IPS-11a (cell line): Measurements from ENCODE around the gene FOXK2.

Experiments used
- H3K4me3 ChIP-seq: one replicate; pipeline ENCODE4 v1.5.1; 2013; ENCODE audit warnings: low read depth, low read length, control low read depth

FOXK2 gene

GRCh38 chr17:82587234-82588086, 67.9 kb downstream of the FOXK2 start:
- no peak overlapping the region for H3K4me3 ChIP-seq

GRCh38 chr17:82588266-82589175, 69.0 kb downstream of the FOXK2 start:
- H3K4me3 ChIP-seq: no peak overlapping the region

- H3K4me3 ChIP-seq: no peak overlapping the region
These were observed 70.3 kb downstream of the FOXK2 start for GRCh38 chr17:82589851-82590180.

GRCh38 chr17:82590216-82590615, 70.7 kb downstream of the FOXK2 start:
- no peak overlapping the region for H3K4me3 ChIP-seq

- no peak overlapping the region for H3K4me3 ChIP-seq
These were observed 71.5 kb downstream of the FOXK2 start for GRCh38 chr17:82590881-82591539.

- H3K4me3 ChIP-seq: no peak overlapping the region
These were observed 72.8 kb downstream of the FOXK2 start for GRCh38 chr17:82592289-82592766.

GRCh38 chr17:82592767-82593589, 73.4 kb downstream of the FOXK2 start:
- H3K4me3 ChIP-seq: no peak overlapping the region

GRCh38 chr17:82593590-82594087, 74.1 kb downstream of the FOXK2 start:
- no peak overlapping the region for H3K4me3 ChIP-seq

GRCh38 chr17:82594571-82594970, 75.0 kb downstream of the FOXK2 start:
- H3K4me3 ChIP-seq: no peak overlapping the region

GRCh38 chr17:82595893-82596292, 76.4 kb downstream of the FOXK2 start:
- H3K4me3 ChIP-seq: no peak overlapping the region

GRCh38 chr17:82596296-82596695, 76.8 kb downstream of the FOXK2 start:
- no peak overlapping the region for H3K4me3 ChIP-seq

GRCh38 chr17:82596837-82597672, 77.5 kb downstream of the FOXK2 start:
- no peak overlapping the region for H3K4me3 ChIP-seq

- no peak overlapping the region for H3K4me3 ChIP-seq
These were observed 79.0 kb downstream of the FOXK2 start for GRCh38 chr17:82598256-82599119.

- H3K4me3 ChIP-seq: no peak overlapping the region
These were observed 80.4 kb downstream of the FOXK2 start for GRCh38 chr17:82599674-82600661.

- H3K4me3 ChIP-seq: no peak overlapping the region
These were observed 81.4 kb downstream of the FOXK2 start for GRCh38 chr17:82600731-82601446.

- H3K4me3 ChIP-seq: no peak overlapping the region
These were observed 82.0 kb downstream of the FOXK2 start for GRCh38 chr17:82601447-82602000.
